ENCODE data around the gene ERICH6. TPM values are rescaled to one million over a fixed set of nuclear protein-coding genes. Genes with fewer than 3 reads are reported as not detected.

The ERICH6 gene
- total RNA-seq, 1 experiment from 2014 or later = 0.28 TPM

- no TSS peak for BruUV-seq (replicated peaks)
- TF ChIP-seq TCF7L2 (IDR thresholded peaks at IDR 0.05; ENCODE audit: low read depth, low read length) = no peak
- TF ChIP-seq POLR2AphosphoS5 (IDR thresholded peaks at IDR 0.05; ENCODE audit: low read depth, low read length) = no peak
- no peak for TF ChIP-seq CTCF (IDR thresholded peaks at IDR 0.05)
- TF ChIP-seq REST (IDR thresholded peaks at IDR 0.05; ENCODE audit: insufficient read depth in 1 of 2, low read depth in 2 of 2, low read length in 1 of 2) = no peak
- no peak for TF ChIP-seq SIN3A (IDR thresholded peaks at IDR 0.05; ENCODE audit: borderline replicate concordance, insufficient read depth, low read depth, low read length)
- in situ Hi-C loops (cut with HindIII; ENCODE audit: low pct_unique_long_range_greater_than_20kb, low sequenced_read_pairs) (no loop called here), intact Hi-C loops (cut with micrococcal nuclease; ENCODE audit: unreplicated experiment) (no loop called here)
- no peaks in the 10 kb centered on the region for H3K36me3 ChIP-seq (ENCODE audit: control insufficient read depth, insufficient read depth, low read length)
- no peaks in the 10 kb centered on the region for H3K27me3 ChIP-seq (ENCODE audit: control insufficient read depth, insufficient read depth, low read length)
- H3K9me3 ChIP-seq (ENCODE audit: control insufficient read depth, insufficient read depth, low read depth, low read length) = no peaks in the 10 kb centered on the region
- no peak overlapping the region for H3K27ac ChIP-seq (ENCODE audit: low read length)
- ATAC-seq (no peak), DNase-seq (ENCODE audit: low read depth, low spot score) (no peak)
- H3K4me3 ChIP-seq (ENCODE audit: low read depth in 2 of 2, low read length in 2 of 2) = no peak overlapping the region
- H3K4me1 ChIP-seq (ENCODE audit: control insufficient read depth, insufficient read depth, low read length) = no peaks in the 10 kb centered on the region
- ChIA-PET POLR2A (interaction anchor here (0.6 kb wide), 1 partner anchor 9 kb away, joined by 4 read pairs; no protein-coding TSS in a partner anchor), CTCF (interaction anchor here (0.5 kb wide), 2 partner anchors 26 to 118 kb away, joined by 4 to 10 read pairs; partner anchors contain the start of gene SIAH2)
Measured at GRCh38 chr3:150736903-150737832, 33.4 kb upstream of the ERICH6 start.

- no peak for TF ChIP-seq POLR2AphosphoS5 (IDR thresholded peaks at IDR 0.05; ENCODE audit: low read depth, low read length)
- TF ChIP-seq SIN3A (IDR thresholded peaks at IDR 0.05; ENCODE audit: borderline replicate concordance, insufficient read depth, low read depth, low read length) = no peak
- TF ChIP-seq CTCF (IDR thresholded peaks at IDR 0.05) = no peak
- no peak for TF ChIP-seq TCF7L2 (IDR thresholded peaks at IDR 0.05; ENCODE audit: low read depth, low read length)
- TF ChIP-seq REST (IDR thresholded peaks at IDR 0.05; ENCODE audit: insufficient read depth in 1 of 2, low read depth in 2 of 2, low read length in 1 of 2) = no peak
- in situ Hi-C loops (cut with HindIII; ENCODE audit: low pct_unique_long_range_greater_than_20kb, low sequenced_read_pairs) (no loop called here), intact Hi-C loops (cut with micrococcal nuclease; ENCODE audit: unreplicated experiment) (no loop called here)
- ChIA-PET POLR2A (no interaction called here), CTCF (no interaction called here)
- no peaks in the 10 kb centered on the region for H3K27me3 ChIP-seq (ENCODE audit: control insufficient read depth, insufficient read depth, low read length)
- no peak overlapping the region for H3K27ac ChIP-seq (ENCODE audit: low read length)
- BruUV-seq (replicated peaks) = no TSS peak
- DNase-seq (ENCODE audit: low read depth, low spot score) (no peak), ATAC-seq (no peak)
- H3K4me3 ChIP-seq (ENCODE audit: low read depth in 2 of 2, low read length in 2 of 2) = no peak overlapping the region
- H3K9me3 ChIP-seq (ENCODE audit: control insufficient read depth, insufficient read depth, low read depth, low read length) = no peaks in the 10 kb centered on the region
- no peaks in the 10 kb centered on the region for H3K36me3 ChIP-seq (ENCODE audit: control insufficient read depth, insufficient read depth, low read length)
- no peaks in the 10 kb centered on the region for H3K4me1 ChIP-seq (ENCODE audit: control insufficient read depth, insufficient read depth, low read length)
Measured at GRCh38 chr3:150736316-150736719, 32.6 kb upstream of the ERICH6 start.
